ENCODE measurements around the gene PXDN.

PXDN gene

GRCh38 chr2:1591978-1592907 lies 152.1 kb downstream of the PXDN start:
- no peak for DNase-seq

DNA sequence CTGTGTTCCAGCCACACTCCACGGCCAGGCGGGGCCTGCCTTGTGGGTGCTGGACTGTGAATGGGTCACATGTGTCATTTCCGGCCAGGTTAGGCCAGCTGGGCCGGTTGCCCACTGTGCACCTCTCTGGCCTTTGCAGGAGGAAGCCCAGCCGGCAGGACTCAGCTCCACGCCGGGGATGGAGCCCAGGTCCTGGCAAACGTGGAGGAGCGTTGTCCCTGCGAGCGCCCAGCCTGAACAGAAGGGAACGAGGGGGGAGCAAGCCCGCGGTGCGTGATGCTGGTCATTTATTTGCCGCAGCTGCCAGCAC lies 152.9 kb downstream of the PXDN start:
- no peak for DNase-seq

- DNase-seq, result no peak
These were observed 153.5 kb downstream of the PXDN start for GRCh38 chr2:1590596-1591460.

DNA sequence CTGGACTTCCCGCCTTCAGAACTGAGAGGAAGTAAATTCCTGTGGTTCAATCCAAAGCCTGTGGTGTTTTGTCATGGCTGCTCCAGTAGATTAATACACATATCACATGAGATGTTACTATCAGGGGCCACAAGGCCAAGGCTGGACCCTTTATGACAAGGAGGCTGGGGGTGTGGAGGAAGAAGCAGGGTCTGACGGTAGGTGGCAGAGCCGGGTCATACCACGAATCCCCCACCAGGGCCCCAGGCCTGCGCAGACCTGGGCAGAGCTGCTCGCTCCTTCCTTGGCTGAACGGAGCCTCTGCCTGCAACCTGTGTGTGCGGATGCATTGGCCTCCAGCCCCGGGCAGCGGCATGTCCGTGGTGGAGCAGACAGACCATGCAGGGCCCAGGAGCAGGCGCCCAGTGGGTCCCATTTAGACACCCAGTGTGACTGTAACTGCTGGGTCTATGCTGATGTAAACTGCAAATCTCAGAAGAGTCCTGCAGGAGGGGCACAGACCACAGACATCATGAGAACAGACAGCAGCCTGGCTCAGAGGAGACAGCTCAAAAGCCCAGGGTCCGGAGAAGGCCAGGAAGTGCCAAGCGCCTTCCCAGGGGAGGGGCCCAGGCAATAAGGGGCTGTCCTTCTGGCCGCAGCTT lies 155.2 kb downstream of the PXDN start:
- DNase-seq, result no peak

- no peak for DNase-seq
These were observed 156.0 kb downstream of the PXDN start for GRCh38 chr2:1588051-1588977.

DNA sequence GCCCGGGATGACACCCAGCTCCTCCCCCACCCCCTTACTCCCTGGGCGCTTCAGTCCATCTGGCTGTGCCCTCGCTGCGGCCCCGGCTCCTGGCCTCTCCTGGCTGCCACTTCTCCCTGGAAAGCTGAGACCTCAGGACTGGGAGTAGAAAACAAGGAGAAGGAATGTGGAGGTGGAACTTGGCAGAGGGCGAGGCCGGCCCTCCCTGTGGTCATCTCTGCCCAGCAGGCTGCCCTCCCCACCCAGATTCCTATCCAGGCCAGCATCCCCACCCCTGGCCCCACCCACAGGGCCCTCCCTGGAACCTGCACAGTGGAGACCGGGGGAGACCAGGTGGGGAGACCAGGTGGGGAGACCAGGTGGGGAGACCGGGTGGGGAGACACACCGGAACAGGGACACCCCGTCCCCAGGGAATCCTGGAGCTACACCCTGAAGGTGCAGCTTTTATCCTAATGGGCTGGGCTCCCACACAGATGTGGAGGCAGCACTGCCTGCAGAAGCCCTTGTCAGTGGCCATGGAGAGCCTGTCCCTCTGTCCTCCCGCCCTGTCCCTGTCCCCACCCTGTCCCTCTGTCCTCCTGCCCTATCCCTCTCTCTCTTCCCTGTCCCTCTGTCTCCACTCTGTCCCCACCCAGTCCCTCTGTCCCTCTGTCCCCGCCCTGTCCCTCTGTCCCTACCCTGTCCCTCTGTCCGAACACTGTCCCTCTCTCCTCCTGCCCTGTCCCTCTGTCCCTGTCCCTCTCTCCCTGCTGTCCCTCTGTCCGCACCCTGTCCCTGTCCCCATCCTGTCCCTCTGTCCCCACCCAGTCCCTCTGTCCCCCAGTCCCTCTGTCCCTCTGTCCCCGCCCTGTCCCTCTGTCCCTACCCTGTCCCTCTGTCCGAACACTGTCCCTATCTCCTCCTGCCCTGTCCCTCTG lies 157.1 kb downstream of the PXDN start:
- no peak for DNase-seq

GRCh38 chr2:1586251-1586922 lies 157.9 kb downstream of the PXDN start:
- DNase-seq, result no peak

- no peak for DNase-seq
These were observed 158.7 kb downstream of the PXDN start for GRCh38 chr2:1585635-1586034.

DNA sequence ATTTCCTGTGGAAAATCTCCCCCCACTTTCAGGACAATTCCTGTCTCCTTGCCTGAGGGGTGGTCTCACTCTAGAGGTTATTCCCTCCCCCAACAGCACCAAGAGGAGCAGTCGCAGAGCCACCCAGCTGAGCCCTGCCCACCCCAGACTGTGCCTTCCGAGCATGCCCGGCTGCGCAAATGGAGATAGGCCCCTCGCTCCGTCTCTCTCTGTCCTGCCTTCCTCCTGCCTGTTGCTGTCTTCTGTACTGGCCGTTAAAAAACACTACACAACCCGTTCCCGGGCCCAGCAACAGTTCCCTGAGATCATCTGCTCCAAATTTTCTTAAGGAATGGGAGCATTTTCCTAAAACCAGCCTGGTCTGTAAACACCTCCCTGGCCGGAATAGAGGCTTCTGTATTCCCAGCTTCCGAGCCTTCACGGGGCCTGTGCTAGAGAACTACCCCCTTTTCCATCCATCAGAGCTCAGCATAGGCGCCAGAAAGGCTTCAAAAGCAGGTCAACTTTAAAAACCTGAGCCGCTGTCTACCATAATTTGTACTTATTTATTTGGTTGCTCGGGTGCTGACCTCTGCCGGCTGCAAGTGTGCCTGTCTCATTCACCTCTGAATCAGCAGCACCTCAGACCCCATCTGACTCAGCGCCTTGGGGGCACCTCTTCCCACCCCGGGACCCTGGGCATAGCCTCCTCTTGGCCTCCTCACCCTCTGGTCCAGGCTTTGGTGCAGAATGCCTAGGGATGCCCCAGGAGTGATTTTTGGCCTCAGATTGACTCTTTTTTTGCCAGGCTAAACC lies 159.4 kb downstream of the PXDN start:
- no peak for DNase-seq

DNA sequence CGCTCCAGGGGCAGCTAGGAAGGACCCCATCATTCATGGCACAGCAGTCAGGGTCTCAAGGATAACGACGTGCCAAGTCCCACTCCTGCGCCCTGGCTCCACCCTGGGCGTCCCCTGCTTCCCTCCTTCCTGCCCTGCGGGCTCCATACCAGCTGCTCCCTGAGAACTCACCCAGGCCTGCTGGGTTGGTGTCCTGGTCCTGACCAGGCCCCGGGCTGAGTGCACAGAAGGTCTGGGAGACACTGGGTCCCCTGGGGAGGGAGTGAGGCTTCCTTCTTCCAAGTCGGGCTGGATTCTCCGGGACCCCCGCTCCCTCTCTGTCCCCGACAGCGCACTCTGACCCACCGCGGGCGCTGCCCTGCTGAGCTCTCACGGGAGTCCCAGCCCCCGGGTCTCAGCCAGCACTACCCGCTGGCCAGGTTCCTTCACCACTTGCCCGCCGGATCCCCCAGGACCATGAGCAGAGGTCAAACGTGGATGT lies 160.2 kb downstream of the PXDN start:
- DNase-seq, result no peak

DNA sequence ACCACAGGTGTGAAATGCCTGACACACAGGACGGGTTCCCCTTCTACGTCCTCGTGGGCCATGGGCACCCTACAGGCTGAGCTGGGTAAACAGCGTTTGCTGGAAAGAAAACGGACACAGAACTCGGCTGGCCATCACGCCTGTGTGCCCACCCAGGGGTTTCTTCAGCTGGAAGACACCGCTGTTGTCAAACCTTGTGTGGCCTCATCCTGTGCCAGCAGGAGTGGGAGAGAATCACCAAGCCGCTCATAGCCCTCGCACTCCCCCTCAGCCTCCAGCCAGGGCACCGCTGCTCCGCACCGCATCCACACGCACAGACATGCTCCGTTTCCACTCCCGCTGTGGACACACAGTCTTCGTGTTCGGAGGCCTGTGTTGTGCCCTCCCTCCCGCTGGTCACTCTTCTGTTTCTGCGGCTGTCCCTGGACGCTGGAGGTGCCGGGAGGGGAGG lies 161.4 kb downstream of the PXDN start:
- no peak for DNase-seq

DNA sequence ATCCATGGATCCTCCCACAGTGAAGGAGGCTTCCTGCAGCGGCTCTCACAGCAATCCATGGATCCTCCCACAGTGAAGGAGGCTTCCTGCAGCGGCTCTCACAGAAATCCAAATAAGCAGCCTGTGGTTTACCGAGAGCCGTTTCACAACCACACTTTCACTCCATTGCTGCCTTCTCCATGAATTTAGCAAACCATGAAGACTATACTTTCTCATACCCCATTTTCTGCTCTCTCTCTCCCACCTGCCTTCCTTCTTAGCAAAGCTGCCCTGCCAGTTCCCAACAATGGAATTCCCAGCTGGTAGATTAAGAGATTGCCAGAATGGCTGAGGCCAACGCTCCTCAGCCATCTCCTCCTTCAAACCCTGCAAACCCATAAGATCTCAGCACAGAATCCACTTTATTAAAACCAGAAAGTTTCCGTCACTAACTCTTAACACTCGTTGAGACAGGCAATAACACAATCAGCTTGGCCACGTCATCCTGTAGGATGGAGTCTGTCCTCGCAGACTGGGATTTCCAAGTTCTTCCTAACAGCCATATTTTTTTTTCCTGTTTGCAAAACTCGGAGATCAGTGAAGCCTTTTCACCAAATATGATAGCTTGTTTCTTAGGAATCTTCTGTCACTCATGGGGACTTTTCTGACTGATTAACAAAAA lies 162.2 kb downstream of the PXDN start:
- DNase-seq, result no peak

All from NCI-H748 treated with DMSO at 0.1 percent for 48 hours (cell line).